Head of caudate nucleus (tissue), 42 donors: ENCODE measurements around the gene ABHD5.
"Not testable (repeated sequence)": the region's sequence is repeated elsewhere in the genome, so short reads cannot be mapped to it uniquely, and the experiment has no call there.

Source experiments
- DNase-seq, 42 donors: peaks; one replicate each; pipeline versions ENCODE4 v3.0.0 to v3.0.0-alpha.2; 2020 to 2021; ENCODE audit warnings: mixed read lengths in 7 of 42
- intact Hi-C: fragments of 100-400 bp; cut with DNase I; formaldehyde crosslinking; loops from one replicate; pipeline ENCODE4 v1.15.0; 2022

ABHD5 gene

GRCh38 chr3:43690400-43691119 lies at the start of gene ABHD5:
ABHD5 (plus strand) TSS chr3:43690938; CDS start chr3:43690993, 55 bp downstream.
- intact Hi-C loops, result loop anchor here (2.0 kb wide), 1 partner anchor 68 kb away; the partner anchor contains the start of gene ANO10
- DNase-seq, result peak; percentile 70 to 94 (median 90)

GRCh38 chr3:43641306-43642114 lies 49.2 kb upstream of the ABHD5 start:
- intact Hi-C loops, result no loop called here
- DNase-seq, result peak in 16 of 42 donors; percentile 6 to 59 (median 26)

- intact Hi-C loops, result no loop called here
- DNase-seq, result no peak
Measured at GRCh38 chr3:43644443-43644842, 46.3 kb upstream of the ABHD5 start.

- DNase-seq, result no peak
- intact Hi-C loops, result no loop called here
Measured at GRCh38 chr3:43647331-43648166, 43.2 kb upstream of the ABHD5 start.

DNA sequence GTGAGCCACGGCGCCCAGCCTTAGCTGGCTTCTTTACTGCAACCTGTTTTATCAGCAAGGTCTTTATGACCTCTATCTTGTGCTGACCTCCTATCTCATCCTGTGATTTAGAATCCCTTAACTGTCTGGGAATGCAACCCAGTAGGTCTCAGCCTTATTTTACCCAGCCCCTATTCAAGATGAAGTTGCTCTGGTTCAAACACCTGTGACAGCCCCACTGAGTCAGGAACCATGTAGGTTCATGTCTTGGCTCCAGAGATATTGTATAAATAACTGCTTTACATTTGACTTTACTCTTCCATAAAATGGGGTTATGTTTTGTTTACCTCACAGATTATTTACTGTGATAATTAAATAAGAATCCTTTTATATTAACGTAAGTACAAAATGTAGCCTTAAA lies 41.8 kb upstream of the ABHD5 start:
- intact Hi-C loops, result no loop called here
- DNase-seq, result no peak

DNA sequence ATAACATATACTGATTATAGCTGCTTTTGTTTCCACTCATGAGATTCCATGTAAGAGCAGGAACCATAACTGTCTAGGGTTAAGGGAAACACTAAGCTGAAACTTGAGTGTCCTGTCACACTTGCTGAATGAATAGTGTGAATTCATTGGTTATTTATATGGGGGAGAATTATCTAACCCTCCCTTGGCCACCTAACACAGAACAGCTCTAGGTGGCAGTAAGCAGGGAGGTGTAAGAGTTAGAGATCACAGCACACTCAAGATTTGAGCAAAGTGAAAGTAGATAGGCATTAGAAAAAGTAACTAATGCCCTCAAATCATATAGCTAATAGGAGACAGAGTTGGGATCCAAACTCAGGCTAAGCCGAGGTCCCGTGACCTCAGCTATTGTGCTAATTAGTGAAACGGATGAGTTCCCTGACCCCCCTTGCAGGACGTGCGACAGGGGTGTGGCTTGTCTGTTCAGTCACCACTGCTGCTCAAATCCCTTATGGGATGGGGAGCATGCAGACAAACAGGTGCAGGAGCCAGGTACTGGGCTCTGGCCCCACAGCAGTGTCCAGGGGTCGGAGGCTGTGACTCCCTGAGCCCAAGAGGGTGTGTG lies 41.3 kb upstream of the ABHD5 start:
- intact Hi-C loops, result no loop called here
- DNase-seq, result no peak

DNA sequence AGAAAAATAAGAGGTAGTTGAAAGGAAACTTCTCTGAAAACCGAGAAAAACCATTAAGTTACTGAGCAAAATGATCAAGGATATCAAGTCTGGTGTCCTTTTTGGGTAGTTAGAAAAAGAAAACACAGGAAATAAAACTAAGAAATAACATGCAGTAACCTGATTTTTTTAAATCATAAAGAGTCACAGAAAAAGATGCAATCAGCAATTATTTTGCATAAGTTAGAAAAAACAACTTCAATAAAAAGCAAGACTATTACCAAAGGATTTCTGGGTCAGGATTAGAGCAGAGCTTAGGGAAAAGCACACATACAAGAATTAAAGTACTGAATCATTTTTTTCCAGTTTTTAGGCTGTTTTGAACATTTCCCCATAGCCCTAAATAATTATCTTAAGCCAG lies 40.4 kb upstream of the ABHD5 start:
- no peak for DNase-seq
- intact Hi-C loops, result no loop called here

GRCh38 chr3:43656390-43656789 lies 34.3 kb upstream of the ABHD5 start:
- intact Hi-C loops, DNase-seq: not testable (repeated sequence)

DNA sequence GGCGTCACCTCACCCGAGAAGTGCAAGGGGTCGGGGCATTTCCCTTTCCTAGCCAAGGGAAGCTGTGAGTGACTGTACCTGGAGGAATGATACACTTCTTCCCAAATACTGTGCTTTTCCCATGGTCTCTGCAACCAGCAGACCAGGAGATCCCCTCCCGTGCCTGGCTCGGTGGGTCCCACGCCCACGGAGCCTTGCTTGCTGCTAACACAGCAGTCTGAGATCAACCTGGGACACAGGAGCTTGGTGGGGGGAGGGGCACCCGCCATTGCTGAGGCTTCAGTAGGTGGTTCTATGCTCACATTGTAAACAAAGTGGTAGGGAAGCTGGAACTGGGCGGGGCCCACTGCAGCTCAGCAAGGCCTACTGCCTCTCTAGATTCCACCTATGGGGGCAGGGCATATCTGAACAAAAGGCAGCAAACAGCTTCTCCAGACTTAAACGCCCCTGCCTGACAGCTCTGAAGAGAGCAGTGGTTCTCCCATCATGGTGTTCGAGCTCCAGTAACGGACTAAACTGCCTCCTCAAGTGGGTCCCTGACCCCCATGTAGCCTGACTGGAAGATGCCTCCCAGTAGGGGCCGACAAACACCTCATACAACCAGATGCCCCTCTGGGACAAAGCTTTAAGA lies 31.4 kb upstream of the ABHD5 start:
- no peak for DNase-seq
- intact Hi-C loops, result no loop called here

DNA sequence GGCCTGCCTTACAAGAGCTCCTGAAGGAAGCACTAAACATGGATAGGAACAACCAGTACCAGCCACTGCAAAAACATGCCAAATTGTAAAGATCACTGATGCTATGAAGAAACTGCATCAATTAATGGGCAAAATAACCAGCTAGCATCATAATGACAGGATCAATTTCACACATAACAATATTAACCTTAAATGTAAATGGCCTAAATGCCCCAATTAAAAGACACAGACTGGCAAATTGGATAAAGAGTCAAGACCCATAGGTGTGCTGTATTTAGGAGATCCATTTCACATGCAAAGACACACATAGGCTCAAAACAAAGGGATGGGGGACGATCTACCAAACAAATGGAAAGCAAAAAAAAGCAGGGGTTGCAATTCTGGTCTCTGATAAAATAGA lies 29.4 kb upstream of the ABHD5 start:
- DNase-seq, intact Hi-C loops: not testable (repeated sequence)

- DNase-seq, intact Hi-C loops: not testable (repeated sequence)
Measured at GRCh38 chr3:43665011-43665410, 25.7 kb upstream of the ABHD5 start.

- intact Hi-C loops, result no loop called here
- DNase-seq, result no peak
Measured at GRCh38 chr3:43670635-43671522, 19.9 kb upstream of the ABHD5 start.

DNA sequence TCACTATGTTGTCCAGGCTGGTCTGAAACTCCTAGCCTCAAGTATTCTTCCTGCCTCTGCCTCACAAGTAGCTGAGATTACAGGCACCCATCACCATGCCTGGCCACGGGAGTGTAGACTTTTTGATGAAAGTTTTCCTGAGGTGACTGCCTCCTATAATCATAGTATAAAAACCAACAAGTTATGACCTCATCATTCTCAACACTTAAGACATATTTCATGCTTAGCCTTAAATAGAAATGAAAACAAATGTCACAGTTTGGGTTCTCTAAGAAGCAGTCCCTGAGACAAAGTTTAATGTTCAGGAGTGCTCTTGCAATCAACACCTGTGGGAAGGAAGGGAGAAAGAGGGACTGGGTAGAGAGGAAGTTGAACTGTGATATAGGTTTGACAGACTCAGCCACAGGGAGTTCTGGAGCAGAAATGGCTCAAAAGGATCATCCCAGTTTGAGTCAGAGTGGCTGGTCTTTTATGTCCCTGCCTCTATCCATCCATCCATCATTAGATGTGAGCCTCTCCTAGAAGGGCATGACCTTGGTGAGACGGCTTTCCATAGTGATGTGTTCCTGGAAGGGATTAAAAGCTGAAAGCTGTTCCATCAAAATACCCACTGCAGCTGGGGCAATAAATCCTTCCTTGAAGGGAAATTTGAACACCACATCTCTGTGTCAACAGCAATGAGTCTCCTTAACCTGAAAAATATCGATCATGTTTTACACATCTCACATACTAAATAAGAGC lies 16.2 kb upstream of the ABHD5 start:
- DNase-seq, result no peak
- intact Hi-C loops, result no loop called here

- intact Hi-C loops, result no loop called here
- DNase-seq, result no peak
Measured at GRCh38 chr3:43675593-43675992, 15.1 kb upstream of the ABHD5 start.

DNA sequence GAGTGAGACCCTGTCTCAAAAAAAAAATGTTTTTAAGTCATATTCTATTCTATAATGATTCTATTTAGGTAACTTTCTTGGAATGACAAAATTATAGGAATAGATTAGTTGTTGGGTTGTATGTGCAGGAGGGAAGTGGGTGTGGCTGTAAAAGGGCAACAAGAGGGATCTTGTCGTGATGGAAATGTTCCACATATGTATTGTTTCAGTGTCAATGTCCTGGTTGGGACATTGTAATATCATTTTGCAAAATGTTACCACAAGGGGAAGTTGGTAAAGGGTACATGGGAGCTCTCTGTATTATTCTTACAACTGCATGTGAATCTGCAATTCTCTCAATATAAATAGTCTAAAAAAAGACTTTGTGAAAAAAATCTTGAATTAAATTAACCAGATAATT lies 14.3 kb upstream of the ABHD5 start:
- intact Hi-C loops, result no loop called here

GRCh38 chr3:43678375-43678774 lies 12.4 kb upstream of the ABHD5 start:
- DNase-seq, intact Hi-C loops: not testable (repeated sequence)

More for the DNA sequence above, 14.3 kb upstream of the ABHD5 start:
- DNase-seq, result no peak

DNA sequence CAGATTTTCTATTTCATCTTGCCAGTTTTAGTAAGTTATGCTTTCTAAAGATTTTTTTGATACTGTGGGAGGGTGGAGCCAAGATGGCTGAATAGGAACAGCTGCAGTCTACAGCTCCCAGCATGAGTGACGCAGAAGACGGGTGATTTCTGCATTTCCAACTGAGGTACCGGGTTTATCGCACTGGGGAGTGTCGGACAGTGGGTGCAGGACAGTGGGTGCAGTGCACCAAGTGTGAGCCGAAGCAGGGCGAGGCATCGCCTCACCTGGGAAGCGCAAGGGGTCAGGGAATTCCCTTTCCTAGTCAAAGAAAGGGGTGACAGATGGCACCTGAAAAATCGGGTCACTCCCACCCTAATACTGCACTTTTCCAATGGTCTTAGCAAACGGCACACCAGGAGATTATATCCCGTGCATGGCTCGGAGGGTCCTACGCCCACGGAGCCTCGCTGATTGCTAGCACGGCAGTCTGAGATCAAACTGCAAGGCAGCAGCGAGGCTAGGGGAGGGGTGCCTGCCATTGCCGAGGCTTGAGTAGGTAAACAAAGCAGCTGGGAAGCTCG lies 11.8 kb upstream of the ABHD5 start:
- intact Hi-C loops, DNase-seq: not testable (repeated sequence)
